GM19397 (cell line): ENCODE data around the gene WDFY4.

Source experiments
- ATAC-seq: cut with Tn5 transposase; IDR thresholded peaks from one replicate; pipeline ENCODE4 v1.9.1; 2021; ENCODE audit warnings: mild to moderate bottlenecking, moderate library complexity; ENCODE audit not compliant: unreplicated experiment

The WDFY4 gene

DNA sequence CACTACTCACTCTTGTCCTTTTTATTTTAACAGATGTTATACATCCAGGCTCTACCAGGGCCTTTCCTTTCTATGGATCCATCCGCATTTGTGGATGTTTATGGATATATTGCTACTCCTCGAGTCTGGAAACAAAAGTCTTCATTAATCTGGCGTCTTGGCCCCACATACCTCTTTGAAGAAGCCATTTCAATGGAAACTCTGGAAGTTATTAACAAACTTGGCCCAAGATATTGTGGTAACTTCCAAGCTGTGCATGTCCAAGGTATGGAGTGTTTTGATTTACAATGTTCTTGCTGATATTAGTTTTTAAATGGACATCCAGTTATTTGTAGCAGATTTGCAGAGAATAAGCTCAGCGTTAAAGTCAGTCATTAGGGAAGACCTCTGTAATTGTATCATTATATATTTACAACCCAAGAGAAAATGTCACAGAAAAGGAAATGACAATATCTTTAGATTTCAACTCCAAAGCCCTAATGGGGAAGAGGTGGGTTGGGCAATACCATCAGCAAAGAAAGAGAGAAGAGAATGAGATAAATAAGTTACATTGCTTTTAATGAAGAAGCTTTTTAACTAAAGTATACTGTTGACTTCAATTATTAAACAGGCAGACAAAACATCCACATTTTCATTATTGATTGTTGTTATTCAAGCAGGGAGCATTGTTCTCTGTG, 102.1 kb downstream of the WDFY4 start:
- ATAC-seq: no peak

DNA sequence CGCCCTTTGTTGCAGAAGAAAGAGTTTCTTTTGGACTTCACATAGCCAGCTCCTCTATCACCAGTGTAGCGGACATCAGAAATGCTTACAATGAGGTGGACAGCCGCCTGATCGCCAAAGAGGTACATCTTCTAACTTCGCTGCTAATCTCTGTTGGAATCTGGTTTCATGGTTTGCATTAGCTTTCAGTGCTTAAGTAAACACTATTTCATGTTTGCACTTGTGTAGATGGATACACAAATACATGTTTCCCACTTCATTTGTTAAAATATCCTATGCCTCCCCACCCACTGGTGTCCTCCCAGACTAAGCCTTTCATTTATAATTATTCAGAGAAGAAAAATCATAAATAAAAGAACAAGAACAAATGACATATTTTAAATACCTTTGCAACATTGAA, 103.9 kb downstream of the WDFY4 start:
- no peak for ATAC-seq

DNA sequence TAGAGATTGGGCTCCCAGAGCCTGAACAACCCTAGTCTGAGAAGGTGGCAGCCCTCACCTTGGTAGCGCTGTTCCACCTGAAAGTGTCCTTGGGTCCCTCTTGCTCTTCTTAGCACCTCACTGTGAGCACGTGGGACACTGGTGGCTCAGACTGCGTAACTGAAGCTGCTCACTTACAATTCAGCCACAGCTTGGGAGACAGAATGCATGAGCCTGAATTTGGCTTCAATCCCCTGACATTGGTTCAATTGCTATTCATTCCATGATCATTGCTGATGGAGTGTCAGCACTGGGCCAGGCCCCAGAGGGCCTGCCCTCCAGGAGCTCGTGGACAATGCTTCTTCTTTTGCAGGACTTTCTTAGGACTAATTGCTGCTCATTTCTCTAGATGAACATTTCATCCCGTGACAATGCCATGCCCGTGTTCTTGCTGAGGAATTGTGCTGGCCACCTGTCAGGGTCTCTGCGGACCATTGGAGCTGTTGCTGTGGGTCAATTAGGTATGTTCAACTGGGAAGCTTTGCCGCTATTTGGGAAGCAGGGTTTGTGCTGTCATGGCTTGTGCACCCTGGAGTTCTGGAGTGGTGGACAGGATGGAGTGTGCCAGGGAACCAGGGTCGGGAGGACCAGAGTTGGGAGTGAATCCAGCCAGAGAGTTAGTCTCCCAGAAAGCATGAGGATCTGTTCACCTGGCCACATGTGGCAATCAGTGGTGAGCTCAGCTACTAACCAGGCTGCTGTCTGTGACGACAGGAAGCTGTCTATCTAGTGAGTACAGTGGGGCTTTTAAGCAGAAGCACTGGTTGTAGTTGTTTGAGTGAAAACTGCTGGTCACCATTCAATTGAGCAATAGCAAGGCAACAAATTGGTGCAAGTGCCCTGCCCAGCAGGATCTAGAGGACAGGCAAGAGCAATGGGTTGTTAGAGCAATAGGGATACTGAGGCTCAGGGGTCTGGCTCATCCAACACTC, 105.1 kb downstream of the WDFY4 start:
- ATAC-seq: no peak

DNA sequence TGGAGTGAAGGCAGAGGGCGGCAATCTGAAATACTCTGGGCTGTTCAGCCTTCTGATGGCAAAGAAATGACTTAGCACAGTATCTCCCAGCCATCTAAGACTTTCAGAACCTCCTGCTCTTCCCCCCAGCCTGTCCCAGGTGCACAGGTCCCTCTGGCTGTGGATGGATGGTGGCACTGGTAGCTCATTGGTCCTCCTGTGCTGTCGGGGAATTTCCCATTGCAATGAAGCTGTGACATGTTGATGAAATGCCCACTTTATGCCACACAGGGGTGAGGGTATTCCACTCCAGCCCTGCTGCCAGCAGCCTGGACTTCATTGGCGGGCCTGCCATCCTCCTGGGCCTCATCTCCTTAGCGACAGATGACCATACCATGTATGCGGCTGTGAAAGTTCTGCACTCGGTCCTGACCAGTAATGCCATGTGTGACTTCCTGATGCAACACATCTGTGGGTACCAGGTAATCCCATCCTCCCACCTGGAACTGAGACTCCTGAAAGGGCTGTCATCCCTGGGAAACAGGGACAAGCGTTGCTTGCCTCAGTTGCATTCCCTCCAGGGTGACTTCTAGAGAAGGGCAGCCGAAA, 105.9 kb downstream of the WDFY4 start:
- ATAC-seq: no peak

DNA sequence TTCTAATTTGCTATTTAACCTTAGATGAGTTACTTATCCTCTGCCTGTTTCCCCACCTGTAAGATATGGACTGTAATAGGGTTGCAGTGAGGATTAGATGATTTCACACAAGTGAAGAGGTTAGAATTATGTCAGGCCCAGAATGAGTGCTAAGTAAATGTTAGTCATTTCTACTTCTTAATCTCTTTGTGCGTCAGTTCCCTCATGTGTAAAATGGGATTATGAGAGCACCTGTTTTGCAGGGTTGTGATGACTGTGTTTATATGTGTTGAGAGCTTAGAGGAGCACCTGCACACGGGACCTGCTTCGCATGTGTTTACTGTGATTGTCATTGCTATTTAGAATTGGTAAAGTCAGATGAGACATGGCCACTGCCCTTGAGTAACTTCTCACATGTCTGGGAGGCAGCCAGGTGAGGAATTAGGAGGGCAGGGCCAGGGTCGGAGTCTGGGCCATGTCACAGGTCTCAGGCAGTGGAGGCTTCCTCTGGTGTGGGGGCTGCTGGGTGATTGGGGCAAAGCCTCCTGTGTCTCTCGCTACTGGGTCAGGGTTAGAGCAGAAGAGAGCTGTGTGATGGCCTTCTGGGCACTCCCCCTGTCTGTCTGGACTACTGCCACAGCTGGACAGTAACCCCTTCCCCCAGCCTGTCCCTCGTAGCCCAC, 106.7 kb downstream of the WDFY4 start:
- no peak for ATAC-seq

DNA sequence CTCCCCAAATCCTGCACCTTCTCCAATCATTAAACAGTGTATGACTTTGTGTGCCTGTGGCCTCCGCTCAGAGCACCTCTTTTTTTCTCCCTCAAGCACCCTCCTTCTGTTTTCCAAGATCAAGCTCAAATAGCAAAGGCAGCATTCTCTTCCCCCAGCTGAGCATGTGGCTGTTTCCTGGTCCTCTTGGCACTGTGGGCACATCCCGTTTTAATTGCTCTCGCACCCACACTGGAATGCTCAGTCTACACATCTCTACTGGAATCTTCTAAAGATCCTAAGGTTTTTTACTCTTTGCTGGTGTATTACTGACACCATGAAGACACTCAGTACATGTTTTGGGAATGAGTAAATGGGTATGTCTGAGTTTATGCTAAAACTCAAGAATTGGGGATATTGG, 107.4 kb downstream of the WDFY4 start:
- no peak for ATAC-seq

DNA sequence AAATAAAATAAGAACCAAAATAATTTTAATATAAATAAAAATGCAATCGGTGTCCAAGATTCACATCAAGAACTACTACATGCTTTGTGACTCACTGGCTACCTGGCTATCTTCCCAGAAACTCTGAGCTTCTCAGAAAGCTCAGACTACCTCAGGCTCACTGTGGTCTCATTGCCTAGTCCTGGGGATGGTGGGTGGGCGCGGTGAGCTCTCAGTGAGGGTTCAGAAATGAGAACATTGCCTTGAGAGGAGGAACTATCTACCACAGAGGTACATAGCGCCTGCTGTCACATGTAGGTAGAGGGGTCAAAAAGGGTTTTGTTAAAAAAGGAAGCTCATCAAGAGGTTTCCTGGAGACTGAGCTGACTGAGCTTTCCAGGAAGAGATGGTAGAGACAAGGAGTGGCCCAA, 108.0 kb downstream of the WDFY4 start:
- ATAC-seq: no peak

DNA sequence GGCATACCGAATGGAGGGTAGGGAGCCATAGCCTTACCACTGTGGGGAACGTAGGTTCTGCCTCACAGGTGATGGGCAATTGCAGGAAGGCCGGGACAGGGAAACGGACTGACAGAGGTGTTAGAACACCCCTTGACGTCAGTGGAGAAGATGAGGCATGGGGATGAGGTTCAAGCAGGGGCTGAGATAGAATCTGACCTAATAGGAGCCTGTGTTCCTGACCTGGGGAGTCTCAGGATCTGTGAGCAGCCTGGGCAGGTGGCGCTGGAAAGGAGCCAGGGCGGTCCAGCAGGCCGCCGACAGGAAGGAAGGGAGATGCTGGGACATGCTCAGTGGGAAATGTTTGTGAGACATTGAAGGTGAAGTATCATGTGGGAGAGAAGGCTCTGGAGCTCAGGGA, 109.4 kb downstream of the WDFY4 start:
- ATAC-seq: no peak

DNA sequence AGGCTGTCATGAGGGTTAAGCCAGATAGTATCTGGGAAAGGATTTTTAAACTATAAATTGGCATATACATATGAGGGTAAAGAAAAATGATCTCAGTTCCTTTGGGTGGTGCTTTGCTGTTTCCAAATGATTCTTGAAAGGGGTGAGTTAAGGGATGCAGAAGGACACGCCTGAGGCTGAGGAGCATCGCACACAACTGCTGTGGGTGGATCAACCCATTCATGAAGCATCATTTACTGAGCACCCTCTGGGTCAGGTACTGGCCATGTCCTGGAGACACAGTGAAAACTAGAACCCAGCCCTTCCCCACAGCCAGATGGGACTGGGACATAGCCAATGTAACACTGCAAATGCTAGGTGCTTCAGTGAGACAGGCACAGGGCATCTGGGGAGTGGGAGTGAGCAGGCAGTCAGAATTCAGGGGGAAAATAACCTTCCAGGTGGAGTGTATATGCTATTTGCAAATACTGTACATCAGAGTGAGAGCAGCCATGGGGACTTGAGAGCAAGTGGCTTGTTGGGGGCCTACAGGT, 112.1 kb downstream of the WDFY4 start:
- no peak for ATAC-seq

DNA sequence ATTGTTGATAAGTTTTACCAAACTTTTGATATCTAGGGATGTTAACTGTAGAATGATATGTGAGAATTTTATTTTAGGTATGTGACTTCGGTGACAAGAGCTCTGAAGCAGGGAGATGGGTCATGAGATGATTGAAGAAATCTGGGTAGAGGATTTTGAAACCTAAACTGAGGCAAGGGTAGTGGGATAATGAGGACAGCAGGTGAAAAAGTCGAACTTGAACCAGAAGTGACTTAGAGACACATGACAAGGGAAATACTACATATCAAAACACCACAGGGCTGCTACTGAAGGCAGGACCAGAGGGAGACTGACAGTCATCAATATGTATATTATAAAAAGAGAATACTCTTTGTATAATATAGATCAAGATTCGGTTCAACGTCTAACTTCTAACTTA, 113.2 kb downstream of the WDFY4 start:
- ATAC-seq: no peak

DNA sequence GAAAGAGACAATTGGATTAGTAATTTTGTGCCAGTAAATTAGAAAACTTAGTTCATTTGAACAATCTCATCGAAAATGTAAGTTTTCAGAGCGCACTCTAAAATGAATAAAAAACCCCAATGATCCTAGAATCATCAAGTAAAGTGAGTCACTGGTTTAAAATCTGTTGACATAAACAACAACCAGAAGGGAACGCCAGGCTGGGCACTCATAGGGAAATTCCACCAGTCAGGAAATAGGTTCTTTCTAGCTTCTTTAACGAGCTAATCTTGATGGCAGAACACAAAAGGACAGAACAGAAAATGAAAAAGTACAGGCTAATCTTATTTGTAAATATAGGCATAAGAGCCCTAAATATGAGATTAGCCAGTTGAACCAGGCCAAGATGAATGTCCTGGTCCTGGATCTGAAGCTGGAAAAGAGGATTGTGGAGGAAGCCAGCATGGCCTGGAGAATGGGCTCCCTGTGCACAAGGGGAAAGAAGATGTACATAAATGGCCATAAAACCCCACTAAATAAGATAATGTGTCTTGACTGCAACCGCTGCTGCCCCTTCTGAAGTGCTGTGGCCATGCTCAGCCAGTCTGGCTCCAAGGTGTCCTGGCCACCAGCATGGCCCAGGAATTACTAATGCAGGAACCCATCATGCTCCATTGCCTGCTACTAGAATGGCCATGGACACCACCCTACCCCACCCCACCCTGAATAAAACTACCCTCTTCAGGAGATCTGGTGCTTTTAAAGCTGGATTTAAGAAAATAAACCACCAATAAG, 114.0 kb downstream of the WDFY4 start:
- no peak for ATAC-seq

DNA sequence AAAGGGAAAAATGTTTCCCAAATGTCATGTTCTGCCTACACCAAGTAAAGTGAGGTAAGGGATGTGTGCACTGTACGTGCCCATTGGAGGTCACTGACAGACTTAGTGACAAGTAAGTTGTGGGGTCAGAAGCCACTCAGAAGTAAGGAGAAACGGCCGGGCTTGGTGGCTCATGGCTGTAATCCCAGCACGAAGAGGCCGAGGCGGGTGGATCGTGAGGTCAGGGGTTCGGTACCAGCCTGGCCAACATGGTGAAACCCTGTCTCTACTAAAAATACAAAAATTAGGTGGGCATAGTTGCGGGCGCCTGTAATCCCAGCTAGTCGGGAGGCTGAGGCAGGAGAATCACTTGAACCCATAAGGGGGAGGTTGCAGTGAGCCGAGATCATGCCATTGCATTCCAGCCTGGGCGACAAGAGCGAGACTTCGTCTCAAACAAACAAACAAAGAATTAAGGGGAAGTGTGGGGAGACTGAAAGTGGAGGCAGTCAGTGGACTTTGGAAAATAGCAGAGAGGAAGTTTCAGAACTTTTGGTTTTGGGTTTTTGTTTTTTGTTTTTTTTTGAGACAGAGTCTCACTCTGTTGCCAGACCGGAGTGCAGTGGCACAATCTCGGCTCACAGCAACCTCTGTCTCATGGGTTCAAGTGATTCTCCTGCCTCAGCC, 114.8 kb downstream of the WDFY4 start:
- ATAC-seq: no peak

DNA sequence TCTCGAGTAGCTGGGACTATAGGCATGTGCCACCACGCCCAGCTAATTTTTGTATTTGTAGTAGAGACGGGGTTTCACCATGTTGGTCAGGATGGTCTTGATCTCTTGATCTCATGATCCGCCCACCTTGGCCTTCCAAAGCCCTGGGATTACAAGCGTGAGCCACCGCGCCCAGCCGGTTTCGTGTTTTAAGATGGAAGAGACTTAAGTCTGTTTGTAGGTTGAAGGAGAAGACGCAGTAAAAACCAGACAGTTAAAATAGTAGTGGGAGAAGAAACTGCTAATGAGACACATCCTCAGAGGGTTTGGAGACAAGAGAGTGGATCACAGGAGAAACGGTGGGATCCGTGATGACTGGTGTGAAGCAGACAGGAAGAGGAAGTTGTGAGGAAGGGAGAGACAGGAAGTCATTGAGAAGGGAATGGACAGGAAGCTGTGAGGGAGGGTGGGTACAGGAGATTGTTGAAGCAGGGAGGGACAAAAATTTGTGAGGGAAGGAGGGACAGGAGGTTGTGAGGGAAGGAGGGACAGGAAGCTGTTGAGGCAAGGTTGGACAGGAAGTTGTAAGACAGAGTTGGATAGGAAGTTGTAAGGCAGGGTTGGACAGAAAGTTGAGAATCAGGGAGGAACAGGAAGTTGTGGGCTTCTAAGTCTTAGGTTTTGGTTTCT, 115.5 kb downstream of the WDFY4 start:
- ATAC-seq: no peak

DNA sequence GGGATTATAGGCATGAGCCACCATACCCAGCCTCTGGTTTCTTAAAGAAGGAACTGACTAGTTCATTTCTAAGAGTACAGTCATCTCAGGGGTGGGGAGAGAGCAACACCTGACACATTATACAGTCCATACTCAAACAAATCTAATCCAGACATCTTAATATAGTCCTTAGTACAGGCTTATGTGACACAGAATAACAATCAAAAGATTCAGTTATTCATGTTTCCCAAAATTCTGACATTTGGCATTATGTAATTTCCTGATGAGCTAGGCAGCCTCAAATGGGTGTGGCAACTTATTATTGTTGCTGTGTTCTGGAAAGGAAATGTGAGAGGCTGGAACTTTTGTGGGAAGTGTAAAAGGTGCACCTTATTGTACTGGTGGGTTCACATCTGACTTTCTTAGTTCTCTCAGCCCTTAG, 116.3 kb downstream of the WDFY4 start:
- no peak for ATAC-seq

DNA sequence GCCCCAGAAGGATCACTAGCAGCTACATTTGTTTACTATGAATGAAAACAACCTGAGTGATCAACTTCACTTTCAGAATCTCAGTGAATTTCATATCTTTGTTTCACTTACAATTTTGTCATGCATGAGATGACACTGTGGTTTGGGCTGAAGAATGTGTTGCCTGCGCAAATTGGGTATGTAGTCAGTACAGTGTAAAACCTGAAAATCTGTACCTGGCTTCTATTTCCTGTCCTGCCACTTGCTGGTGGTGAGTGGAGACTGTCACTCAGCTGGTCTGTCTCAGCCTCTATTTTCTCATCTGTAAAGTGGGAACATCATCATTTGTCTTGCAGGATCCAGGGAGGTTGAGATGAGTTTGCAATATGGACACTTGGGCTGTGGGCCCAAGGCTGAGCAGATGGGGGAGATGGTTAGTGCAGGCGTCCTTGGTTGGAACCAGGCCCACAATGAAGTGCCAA, 118.0 kb downstream of the WDFY4 start:
- peak; percentile 72 for ATAC-seq

DNA sequence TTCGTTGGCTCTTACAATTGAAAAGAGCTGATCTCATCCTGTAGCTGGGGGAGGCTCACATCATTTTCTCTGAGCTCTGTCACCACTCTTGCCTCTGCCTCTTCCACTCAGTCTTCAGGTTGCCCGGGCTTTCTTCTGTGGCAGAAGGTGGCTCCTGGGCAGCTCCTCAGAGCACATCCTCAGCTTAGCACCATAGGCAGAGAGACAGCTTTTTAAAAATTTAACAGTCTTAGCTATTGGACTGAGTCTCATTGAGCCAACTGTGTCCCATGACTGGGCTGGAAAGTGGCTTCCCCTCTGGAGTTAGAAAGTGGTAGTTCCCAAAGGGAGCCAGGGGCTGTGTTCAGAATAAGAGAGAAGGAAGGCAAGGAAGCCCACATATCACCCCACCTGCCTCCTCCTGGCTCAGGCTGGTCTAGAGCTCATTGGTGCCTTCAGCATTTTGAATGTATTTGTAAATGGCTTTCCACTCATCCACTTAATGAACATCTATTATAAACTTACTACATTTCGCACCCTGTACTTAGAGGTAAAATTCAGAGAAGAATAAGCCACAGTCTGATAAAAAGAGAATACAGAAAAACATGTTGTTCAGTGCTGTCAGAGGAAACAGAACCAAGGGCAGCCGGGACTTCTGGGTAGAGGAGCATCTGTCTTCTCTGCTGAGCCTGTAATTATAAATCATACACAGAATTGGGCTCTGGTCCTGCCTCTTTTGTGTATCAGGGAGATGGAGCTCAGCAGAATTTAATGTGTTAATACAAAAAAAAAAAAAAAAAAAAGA, 119.3 kb downstream of the WDFY4 start:
- ATAC-seq: no peak

DNA sequence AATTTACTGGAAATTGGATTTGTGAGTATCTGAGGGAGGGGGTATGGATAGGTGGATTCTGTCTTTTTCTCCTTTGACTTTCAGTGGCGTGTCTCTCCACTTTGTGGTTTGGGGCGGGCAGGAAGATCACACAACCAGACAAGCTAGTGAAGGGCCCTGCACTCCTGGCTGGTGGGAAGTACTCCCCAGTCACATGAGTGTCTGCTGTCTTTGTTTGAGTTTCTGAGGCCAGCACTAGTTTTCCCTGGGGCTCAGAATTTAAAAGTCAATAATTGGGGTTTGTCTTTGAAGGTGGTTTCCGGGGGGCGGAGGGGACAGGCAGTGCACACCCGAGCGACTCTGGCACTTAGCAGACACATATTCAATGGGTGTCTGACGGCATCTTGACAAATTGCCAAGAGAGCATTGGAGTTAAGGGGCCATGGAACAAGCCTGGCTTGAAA, 120.1 kb downstream of the WDFY4 start:
- ATAC-seq: no peak

DNA sequence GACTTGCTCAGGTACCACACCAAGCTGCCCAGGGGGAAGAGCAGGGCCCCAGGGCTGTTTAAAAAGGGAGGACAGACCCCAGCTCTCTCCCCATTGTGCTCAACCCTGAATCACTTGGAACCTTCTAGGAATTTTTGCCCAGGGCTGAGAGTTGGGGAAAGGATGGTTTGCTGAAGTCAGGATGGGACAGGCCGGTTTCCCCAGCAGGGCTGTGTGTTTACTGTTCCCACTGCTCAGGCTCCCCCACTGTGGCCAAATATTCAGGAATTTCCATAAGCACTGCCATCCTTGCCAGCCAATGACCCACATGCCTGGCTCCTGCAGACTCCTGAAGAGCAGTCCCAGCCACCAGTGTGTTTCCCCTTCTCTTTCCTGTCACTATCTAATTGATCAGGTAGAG, 120.7 kb downstream of the WDFY4 start:
- ATAC-seq: no peak
